ENCODE data around the gene METTL9. TPM values are rescaled to one million over a fixed set of nuclear protein-coding genes. Genes with fewer than 3 reads are reported as not detected.
"Not testable (repeated sequence)": the region's sequence is repeated elsewhere in the genome, so short reads cannot be mapped to it uniquely, and the experiment has no call there.

METTL9 gene
- total and polyA plus RNA-seq, 4 donors = 9.3 to 57.3 (median 17.2) TPM

DNA sequence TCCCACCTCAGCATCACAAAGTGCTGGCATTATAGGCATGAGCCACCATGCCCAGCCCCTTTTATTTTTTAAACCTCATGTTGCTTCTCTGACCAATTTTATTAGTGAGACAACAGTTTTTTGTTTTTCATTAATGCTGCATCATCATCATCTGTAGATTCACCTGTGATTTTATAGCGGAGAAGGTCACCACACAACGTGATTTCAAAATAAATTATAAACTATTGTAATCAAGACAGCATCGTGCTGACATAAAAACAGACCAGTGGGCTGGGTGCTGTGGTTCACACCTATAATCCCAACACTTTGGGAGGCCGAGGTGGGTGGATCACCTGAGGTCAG, 28.7 kb upstream of the METTL9 start:
- Histone ChIP-seq H3K9ac (ENCODE audit: low read depth in 1 of 2, low read length in 2 of 2) (no peak overlapping the region), H3K27ac (ENCODE audit: low read depth in 1 of 2, low read length in 2 of 2) (no peak overlapping the region), H3K9me3 (ENCODE audit: control insufficient read depth in 4 of 4, low read length in 3 of 4) (no peaks in the 10 kb centered on the region), H3K27me3 (ENCODE audit: control insufficient read depth in 4 of 4, insufficient read depth in 4 of 4, low read length in 3 of 4) (no peaks in the 10 kb centered on the region), H3K4me1 (ENCODE audit: control insufficient read depth in 4 of 4, insufficient read depth in 4 of 4, low read length in 3 of 4) (peaks cover 0 to 7% (median 6%) of the 10 kb centered on the region in 4 donors), H3K36me3 (ENCODE audit: control insufficient read depth in 4 of 4, insufficient read depth in 3 of 4, low read depth in 1 of 4, low read length in 3 of 4) (no peaks in the 10 kb centered on the region), H3K4me3 (ENCODE audit: low read depth in 1 of 3, low read length in 3 of 3) (no peak overlapping the region)
- DNase-seq (ENCODE audit: low spot score) = no peak
- WGBS = 87% methylated on average over 4 of the region's 4 CpGs
- TF ChIP-seq RAD21 (IDR thresholded peaks at IDR 0.05) = no peak
- TF ChIP-seq, protein P1, sequence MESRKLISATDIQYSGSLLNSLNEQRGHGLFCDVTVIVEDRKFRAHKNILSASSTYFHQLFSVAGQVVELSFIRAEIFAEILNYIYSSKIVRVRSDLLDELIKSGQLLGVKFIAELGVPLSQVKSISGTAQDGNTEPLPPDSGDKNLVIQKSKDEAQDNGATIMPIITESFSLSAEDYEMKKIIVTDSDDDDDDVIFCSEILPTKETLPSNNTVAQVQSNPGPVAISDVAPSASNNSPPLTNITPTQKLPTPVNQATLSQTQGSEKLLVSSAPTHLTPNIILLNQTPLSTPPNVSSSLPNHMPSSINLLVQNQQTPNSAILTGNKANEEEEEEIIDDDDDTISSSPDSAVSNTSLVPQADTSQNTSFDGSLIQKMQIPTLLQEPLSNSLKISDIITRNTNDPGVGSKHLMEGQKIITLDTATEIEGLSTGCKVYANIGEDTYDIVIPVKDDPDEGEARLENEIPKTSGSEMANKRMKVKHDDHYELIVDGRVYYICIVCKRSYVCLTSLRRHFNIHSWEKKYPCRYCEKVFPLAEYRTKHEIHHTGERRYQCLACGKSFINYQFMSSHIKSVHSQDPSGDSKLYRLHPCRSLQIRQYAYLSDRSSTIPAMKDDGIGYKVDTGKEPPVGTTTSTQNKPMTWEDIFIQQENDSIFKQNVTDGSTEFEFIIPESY (IDR thresholded peaks at IDR 0.05) = no peak
- no peak for TF ChIP-seq SP1 (IDR thresholded peaks at IDR 0.05)
- TF ChIP-seq, protein P2, sequence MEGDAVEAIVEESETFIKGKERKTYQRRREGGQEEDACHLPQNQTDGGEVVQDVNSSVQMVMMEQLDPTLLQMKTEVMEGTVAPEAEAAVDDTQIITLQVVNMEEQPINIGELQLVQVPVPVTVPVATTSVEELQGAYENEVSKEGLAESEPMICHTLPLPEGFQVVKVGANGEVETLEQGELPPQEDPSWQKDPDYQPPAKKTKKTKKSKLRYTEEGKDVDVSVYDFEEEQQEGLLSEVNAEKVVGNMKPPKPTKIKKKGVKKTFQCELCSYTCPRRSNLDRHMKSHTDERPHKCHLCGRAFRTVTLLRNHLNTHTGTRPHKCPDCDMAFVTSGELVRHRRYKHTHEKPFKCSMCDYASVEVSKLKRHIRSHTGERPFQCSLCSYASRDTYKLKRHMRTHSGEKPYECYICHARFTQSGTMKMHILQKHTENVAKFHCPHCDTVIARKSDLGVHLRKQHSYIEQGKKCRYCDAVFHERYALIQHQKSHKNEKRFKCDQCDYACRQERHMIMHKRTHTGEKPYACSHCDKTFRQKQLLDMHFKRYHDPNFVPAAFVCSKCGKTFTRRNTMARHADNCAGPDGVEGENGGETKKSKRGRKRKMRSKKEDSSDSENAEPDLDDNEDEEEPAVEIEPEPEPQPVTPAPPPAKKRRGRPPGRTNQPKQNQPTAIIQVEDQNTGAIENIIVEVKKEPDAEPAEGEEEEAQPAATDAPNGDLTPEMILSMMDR (IDR thresholded peaks at IDR 0.05; ENCODE audit: low read depth, low read length, missing input control) = no peak
- TF ChIP-seq NR2F2 (IDR thresholded peaks at IDR 0.05) = no peak
- TF ChIP-seq TAF1 (conservative IDR thresholded peaks at IDR 0.05) = no peak
- TF ChIP-seq YY1 (IDR thresholded peaks at IDR 0.05) = no peak
- TF ChIP-seq, protein P3, sequence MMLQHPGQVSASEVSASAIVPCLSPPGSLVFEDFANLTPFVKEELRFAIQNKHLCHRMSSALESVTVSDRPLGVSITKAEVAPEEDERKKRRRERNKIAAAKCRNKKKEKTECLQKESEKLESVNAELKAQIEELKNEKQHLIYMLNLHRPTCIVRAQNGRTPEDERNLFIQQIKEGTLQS (IDR thresholded peaks at IDR 0.05) = no peak
- TF ChIP-seq RXRA (IDR thresholded peaks at IDR 0.05) = no peak
- no peak for TF ChIP-seq FOXA1 (IDR thresholded peaks at IDR 0.05)
- TF ChIP-seq, protein P4, sequence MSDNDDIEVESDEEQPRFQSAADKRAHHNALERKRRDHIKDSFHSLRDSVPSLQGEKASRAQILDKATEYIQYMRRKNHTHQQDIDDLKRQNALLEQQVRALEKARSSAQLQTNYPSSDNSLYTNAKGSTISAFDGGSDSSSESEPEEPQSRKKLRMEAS (IDR thresholded peaks at IDR 0.05) = no peak
- TF ChIP-seq, protein P5, sequence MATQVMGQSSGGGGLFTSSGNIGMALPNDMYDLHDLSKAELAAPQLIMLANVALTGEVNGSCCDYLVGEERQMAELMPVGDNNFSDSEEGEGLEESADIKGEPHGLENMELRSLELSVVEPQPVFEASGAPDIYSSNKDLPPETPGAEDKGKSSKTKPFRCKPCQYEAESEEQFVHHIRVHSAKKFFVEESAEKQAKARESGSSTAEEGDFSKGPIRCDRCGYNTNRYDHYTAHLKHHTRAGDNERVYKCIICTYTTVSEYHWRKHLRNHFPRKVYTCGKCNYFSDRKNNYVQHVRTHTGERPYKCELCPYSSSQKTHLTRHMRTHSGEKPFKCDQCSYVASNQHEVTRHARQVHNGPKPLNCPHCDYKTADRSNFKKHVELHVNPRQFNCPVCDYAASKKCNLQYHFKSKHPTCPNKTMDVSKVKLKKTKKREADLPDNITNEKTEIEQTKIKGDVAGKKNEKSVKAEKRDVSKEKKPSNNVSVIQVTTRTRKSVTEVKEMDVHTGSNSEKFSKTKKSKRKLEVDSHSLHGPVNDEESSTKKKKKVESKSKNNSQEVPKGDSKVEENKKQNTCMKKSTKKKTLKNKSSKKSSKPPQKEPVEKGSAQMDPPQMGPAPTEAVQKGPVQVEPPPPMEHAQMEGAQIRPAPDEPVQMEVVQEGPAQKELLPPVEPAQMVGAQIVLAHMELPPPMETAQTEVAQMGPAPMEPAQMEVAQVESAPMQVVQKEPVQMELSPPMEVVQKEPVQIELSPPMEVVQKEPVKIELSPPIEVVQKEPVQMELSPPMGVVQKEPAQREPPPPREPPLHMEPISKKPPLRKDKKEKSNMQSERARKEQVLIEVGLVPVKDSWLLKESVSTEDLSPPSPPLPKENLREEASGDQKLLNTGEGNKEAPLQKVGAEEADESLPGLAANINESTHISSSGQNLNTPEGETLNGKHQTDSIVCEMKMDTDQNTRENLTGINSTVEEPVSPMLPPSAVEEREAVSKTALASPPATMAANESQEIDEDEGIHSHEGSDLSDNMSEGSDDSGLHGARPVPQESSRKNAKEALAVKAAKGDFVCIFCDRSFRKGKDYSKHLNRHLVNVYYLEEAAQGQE (IDR thresholded peaks at IDR 0.05) = no peak
- no peak for TF ChIP-seq EGR1 (IDR thresholded peaks at IDR 0.05; ENCODE audit: low read depth in 2 of 2)
- TF ChIP-seq HNF4A (conservative IDR thresholded peaks at IDR 0.05) = no peak
- no peak for TF ChIP-seq FOXA2 (IDR thresholded peaks at IDR 0.05)
- no peak for TF ChIP-seq JUND (IDR thresholded peaks at IDR 0.05)
- no peak for TF ChIP-seq HNF4G (IDR thresholded peaks at IDR 0.05)
- TF ChIP-seq GABPA (IDR thresholded peaks at IDR 0.05 in 1 of 2, conservative IDR thresholded peaks at IDR 0.05 in 1 of 2) = no peak

DNA sequence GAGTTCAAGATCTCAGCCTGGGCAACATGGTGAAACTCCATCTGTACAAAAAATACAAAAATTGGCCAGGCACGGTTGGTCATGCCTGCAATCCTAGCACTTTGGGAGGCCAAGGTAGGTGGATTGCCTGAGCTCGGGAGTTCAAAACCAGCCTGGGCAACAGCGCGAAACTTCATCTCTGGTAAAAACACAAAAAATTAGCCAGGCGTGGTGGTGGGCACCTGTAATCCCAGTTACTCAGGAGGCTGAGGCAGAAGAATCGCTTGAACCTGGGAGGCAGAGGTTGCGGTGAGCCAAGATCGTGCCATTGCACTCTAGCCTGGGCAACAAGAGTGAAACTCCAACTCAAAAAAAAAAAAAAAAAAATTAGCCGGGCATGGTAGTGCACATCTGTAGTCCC, 25.9 kb upstream of the METTL9 start:
- not testable (repeated sequence) for H3K36me3 ChIP-seq (ENCODE audit: control insufficient read depth in 4 of 4, insufficient read depth in 3 of 4, low read depth in 1 of 4, low read length in 3 of 4); H3K4me3 ChIP-seq (ENCODE audit: low read depth in 1 of 3, low read length in 3 of 3); H3K27me3 ChIP-seq (ENCODE audit: control insufficient read depth in 4 of 4, insufficient read depth in 4 of 4, low read length in 3 of 4); H3K27ac ChIP-seq (ENCODE audit: low read depth in 1 of 2, low read length in 2 of 2); H3K9ac ChIP-seq (ENCODE audit: low read depth in 1 of 2, low read length in 2 of 2); H3K9me3 ChIP-seq (ENCODE audit: control insufficient read depth in 4 of 4, low read length in 3 of 4); H3K4me1 ChIP-seq (ENCODE audit: control insufficient read depth in 4 of 4, insufficient read depth in 4 of 4, low read length in 3 of 4); DNase-seq (ENCODE audit: low spot score)
- WGBS = 95% methylated on average over 9 of the region's 9 CpGs
